Upper lobe of right lung (tissue), 1 donor: ENCODE results near the gene AMOTL1. TPM values are rescaled to one million over a fixed set of nuclear protein-coding genes. Genes with fewer than 3 reads are reported as not detected.
"Not testable (repeated sequence)": the region's sequence is repeated elsewhere in the genome, so short reads cannot be mapped to it uniquely, and the experiment has no call there.

ENCODE experiments used
- ATAC-seq: fragments of 200-7000 bp; cut with Tn5 transposase; one replicate; pipeline ENCODE4 v1.9.1; 2020; ENCODE audit warnings: mild to moderate bottlenecking, moderate library complexity
- DNase-seq: peaks from one replicate; pipeline ENCODE4 v3.0.0-alpha.2; 2020
- H3K27ac ChIP-seq: fragments of 200-600 bp; one replicate; pipeline ENCODE4 v1.8.0; 2022
- H3K27me3 ChIP-seq: fragments of 200-600 bp; one replicate; pipeline ENCODE4 v1.8.0; 2022; ENCODE audit warnings: mild to moderate bottlenecking
- H3K36me3 ChIP-seq: fragments of 200-600 bp; one replicate; pipeline ENCODE4 v1.8.0; 2022
- H3K4me1 ChIP-seq: fragments of 200-600 bp; one replicate; pipeline ENCODE4 v1.8.0; 2022
- H3K4me3 ChIP-seq: fragments of 200-600 bp; one replicate; pipeline ENCODE4 v1.8.0; 2022; ENCODE audit warnings: mild to moderate bottlenecking
- H3K9me3 ChIP-seq: fragments of 200-600 bp; one replicate; pipeline ENCODE4 v1.8.0; 2022
- intact Hi-C: fragments of 100-400 bp; cut with DNase I; formaldehyde crosslinking; loops from one replicate; pipeline ENCODE4 v1.11.0; 2022
- total RNA-seq: library from RNA; stranded (reverse); fragmentation: NEBNext Ultra II Directional; extraction: Animal tissue kit (Norgen Biotek cat#: 25700); gene quantifications from one replicate; pipeline ENCODE4 v1.2.1, GENCODE V29; 2021
- TF ChIP-seq, protein P1 (sequence below): fragments of 200-600 bp; IDR thresholded peaks from one replicate; pipeline ENCODE4 v1.8.0; 2022; ENCODE audit warnings: antibody characterized with exemption
- donor health status: DM: no; HTN: yes; CAD: no; lungs with severe emphysema.

The AMOTL1 gene
- total RNA-seq, 1 donor from 2014 or later = 62.5 TPM

DNA sequence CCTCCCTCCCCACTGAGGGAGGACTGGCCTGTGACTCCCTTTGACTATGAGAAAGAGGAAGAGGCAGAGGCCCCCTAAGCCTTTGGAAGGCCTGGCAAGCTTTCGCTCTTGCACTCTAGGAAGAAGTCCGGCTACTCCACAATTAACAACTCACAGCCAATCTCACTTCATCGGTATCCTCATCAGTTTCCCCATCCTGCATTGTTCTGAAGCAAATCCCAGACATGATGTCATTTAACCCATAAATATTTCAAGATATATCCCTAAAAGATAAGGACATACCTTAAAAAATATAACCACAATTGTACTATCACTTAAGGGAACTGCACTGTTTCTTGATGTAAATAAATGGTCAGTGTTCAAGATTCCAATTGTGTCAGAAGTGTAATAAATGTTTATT, 142.1 kb downstream of the AMOTL1 start:
- H3K27me3 ChIP-seq = no peaks in the 10 kb centered on the region
- H3K9me3 ChIP-seq = no peaks in the 10 kb centered on the region
- TF ChIP-seq, protein P1, sequence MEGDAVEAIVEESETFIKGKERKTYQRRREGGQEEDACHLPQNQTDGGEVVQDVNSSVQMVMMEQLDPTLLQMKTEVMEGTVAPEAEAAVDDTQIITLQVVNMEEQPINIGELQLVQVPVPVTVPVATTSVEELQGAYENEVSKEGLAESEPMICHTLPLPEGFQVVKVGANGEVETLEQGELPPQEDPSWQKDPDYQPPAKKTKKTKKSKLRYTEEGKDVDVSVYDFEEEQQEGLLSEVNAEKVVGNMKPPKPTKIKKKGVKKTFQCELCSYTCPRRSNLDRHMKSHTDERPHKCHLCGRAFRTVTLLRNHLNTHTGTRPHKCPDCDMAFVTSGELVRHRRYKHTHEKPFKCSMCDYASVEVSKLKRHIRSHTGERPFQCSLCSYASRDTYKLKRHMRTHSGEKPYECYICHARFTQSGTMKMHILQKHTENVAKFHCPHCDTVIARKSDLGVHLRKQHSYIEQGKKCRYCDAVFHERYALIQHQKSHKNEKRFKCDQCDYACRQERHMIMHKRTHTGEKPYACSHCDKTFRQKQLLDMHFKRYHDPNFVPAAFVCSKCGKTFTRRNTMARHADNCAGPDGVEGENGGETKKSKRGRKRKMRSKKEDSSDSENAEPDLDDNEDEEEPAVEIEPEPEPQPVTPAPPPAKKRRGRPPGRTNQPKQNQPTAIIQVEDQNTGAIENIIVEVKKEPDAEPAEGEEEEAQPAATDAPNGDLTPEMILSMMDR = no peak
- ATAC-seq (no peak), DNase-seq (no peak)
- no peaks in the 10 kb centered on the region for H3K36me3 ChIP-seq
- H3K4me1 ChIP-seq = no peaks in the 10 kb centered on the region
- intact Hi-C loops = no loop called here
- H3K4me3 ChIP-seq = no peak overlapping the region
- H3K27ac ChIP-seq = no peak overlapping the region

DNA sequence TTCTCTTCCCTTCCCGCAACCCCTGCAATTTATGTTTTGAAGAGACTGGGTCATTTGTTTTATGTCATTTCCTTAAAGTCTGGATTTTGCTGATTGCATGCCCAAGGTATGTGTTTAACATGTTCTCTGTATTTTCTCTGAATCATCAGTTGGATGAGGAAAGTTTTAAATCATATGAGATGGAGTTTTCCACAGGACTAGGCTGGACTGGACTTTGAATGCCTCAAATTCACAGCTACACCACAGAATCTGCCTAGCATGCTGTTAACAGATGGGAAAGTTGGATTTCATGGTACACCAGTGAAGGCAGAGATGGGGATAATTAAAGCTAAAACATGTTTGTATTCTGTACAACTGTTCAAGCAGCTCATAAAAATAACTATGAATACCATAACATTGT, 142.6 kb downstream of the AMOTL1 start:
- intact Hi-C loops = no loop called here
- ATAC-seq (no peak), DNase-seq (no peak)
- H3K4me3 ChIP-seq = no peak overlapping the region
- H3K36me3 ChIP-seq = no peaks in the 10 kb centered on the region
- no peak overlapping the region for H3K27ac ChIP-seq
- no peaks in the 10 kb centered on the region for H3K27me3 ChIP-seq
- TF ChIP-seq, protein P1 = no peak
- no peaks in the 10 kb centered on the region for H3K4me1 ChIP-seq
- H3K9me3 ChIP-seq = no peaks in the 10 kb centered on the region

DNA sequence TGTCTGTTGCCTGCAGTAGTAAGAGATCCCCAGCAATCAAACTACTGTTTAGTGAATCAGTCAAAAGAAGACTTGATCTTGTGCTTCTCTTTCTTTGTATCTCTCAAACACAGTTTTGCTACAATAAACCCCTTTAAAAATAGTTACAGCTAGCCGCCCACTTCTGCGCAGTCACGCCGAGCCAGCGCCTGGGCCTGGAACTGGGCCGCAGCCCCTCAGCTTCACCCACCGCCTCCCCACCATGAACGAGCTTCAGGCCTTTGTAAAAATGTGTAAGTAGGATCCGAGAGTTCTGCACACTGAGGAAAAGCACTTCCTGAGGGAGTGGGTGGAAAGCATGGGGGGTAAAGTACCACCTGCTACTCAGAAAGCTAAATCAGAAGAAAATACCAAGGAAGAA, 144.7 kb downstream of the AMOTL1 start:
- no peaks in the 10 kb centered on the region for H3K4me1 ChIP-seq
- no peaks in the 10 kb centered on the region for H3K9me3 ChIP-seq
- no peak for DNase-seq
- no peaks in the 10 kb centered on the region for H3K27me3 ChIP-seq
- no peak for ATAC-seq
- no peaks in the 10 kb centered on the region for H3K36me3 ChIP-seq
- intact Hi-C loops = no loop called here
- H3K27ac ChIP-seq = no peak overlapping the region
- H3K4me3 ChIP-seq = no peak overlapping the region
- TF ChIP-seq, protein P1 = no peak

DNA sequence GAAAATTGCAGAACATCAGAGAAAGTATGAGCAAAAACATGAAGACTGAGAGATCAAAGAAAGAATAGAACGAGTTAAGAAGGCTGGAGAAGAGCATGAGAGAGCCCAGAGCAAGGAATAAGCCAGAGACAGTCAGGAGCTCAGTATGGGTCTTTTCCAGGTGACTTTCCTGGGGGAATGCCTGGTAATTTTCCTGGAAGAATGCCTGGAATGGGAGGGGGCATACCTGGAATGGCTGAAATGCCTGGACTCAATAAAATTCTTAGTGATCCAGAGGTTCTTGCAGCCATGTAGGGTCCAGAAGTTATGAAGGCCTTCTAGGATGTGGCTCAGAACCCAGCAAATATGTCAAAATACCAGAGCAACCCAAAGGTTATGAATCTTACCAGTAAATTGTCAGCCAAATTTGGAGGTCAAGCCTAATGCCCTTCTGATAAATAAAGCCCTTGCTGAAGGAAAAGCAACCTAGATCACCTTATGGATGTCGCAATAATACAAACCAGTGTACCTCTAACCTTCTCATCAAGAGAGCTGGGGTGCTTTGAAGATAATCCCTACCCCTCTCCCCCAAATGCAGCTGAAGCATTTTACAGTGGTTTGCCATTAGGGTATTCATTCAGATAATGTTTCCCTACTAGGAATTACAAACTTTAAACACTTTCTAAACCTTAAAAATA, 145.7 kb downstream of the AMOTL1 start:
- H3K9me3 ChIP-seq, H3K27me3 ChIP-seq, H3K36me3 ChIP-seq, H3K4me3 ChIP-seq, ATAC-seq, H3K4me1 ChIP-seq, H3K27ac ChIP-seq, intact Hi-C loops, DNase-seq: not testable (repeated sequence)

DNA sequence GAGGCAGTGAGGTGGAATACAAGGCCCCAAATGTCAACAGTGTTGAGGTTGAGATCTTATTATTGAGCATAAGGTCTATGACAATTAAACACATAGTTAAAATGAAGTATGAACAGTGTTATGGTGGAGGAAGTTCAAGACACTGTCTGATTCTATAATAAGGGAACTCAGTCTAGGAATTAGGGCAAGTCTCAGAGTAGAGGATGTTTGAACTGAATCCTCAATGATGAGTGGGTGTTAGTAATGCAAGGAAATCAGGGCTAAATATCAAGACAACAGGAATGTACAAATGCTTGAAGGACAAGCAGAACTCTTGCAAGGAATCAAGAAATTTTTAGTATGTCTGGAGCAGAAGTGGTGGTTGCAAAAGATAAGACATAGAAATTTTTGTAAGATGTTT, 152.2 kb downstream of the AMOTL1 start:
- Histone ChIP-seq H3K9me3 (no peaks in the 10 kb centered on the region), H3K27me3 (no peaks in the 10 kb centered on the region), H3K36me3 (no peaks in the 10 kb centered on the region), H3K4me1 (peaks cover 16% of the 10 kb centered on the region), H3K27ac (no peak overlapping the region), H3K4me3 (no peak overlapping the region)
- ATAC-seq (no peak), DNase-seq (no peak)
- intact Hi-C loops = no loop called here
- TF ChIP-seq, protein P1 = no peak

DNA sequence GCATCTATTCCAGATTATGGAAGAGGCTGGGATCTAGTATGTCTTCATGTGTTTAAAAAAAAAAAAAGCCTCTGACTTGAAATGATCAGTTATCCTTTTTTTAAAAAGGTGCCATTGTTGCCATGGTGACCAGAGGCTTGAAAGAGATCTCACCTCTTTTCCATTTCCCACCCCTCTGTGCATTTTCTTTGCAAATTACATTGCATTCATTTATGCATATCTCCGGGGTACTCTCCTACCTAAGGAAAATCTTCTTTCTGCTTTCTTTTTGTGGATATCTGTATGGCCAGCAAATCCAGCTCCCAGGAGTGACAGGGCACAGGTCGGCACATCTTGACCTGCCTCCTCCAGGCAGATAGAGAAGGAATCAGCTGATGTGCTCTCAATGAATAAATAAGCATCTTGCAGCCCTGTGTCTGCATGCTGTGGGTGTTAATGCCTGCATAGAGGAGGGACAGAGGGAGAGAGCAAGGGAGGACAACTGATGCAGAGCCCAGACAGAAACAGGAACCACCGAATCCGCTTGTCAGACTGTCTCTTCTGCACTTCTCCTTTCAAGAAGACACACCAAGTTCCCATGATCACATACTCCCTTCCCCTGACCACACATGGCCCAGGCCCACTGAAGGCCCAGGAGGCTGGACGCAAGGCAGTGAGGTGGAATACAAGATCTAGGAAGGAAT, 154.3 kb downstream of the AMOTL1 start:
- DNase-seq = no peak
- H3K27me3 ChIP-seq = no peaks in the 10 kb centered on the region
- no peak overlapping the region for H3K27ac ChIP-seq
- TF ChIP-seq, protein P1 = no peak
- H3K4me1 ChIP-seq = peaks cover 34% of the 10 kb centered on the region
- H3K9me3 ChIP-seq = no peaks in the 10 kb centered on the region
- no peaks in the 10 kb centered on the region for H3K36me3 ChIP-seq
- intact Hi-C loops = no loop called here
- peak; percentile 52 for ATAC-seq
- H3K4me3 ChIP-seq = no peak overlapping the region
